A549 (cell line): ENCODE results near the gene CTBP2. TPM values are rescaled to one million over a fixed set of nuclear protein-coding genes. Genes with fewer than 3 reads are reported as not detected.

Experiments used
- ATAC-seq, 2 experiments: fragments of 200-7000 bp in 1 of 2; fragments of >200 bp in 1 of 2; cut with Nextera tagmentation in 1 of 2; cut with Tn5 transposase in 1 of 2; 3 replicates each; pipeline versions ENCODE4 v1.8.0 to v1.9.1; 2018 to 2020; ENCODE audit warnings: mild to moderate bottlenecking in 1 of 2, moderate library complexity in 1 of 2
- CTCF ChIA-PET: fragments of 300-600 bp; sonication (Branson Sonifier 250); formaldehyde crosslinking; extraction: SDS; loops from one replicate; lab custom pipeline; 2021; ENCODE audit warnings: antibody characterized with exemption, inconsistent platforms; lab: Yijun Ruan, JAX
- POLR2A ChIA-PET: fragments of 350-600 bp; formaldehyde crosslinking; extraction: SDS; loops from one replicate; lab custom pipeline; 2021; ENCODE audit warnings: antibody characterized with exemption, inconsistent platforms; lab: Yijun Ruan, JAX
- DNase-seq, 2 experiments: peaks; one replicate each; pipeline versions ENCODE4 v3.0.0 to v3.0.0-alpha.2; 2011 to 2016; ENCODE audit warnings: low read depth in 1 of 2, low spot score in 1 of 2
- FAIRE-seq: peaks from 2 replicates; lab custom pipeline; 2011; peaks lifted over from hg19 to GRCh38; lab: Jason Lieb, UNC
- H3K27ac ChIP-seq, 2 experiments: fragments of >200 bp; sonication (Bioruptor Twin); formaldehyde crosslinking; 3 replicates each; pipeline ENCODE4 v1.5.1; 2016 to 2017
- H3K4me1 ChIP-seq: fragments of >200 bp; sonication (Bioruptor Twin); formaldehyde crosslinking; 3 replicates; pipeline ENCODE4 v1.6.1; 2016
- H3K4me2 ChIP-seq: fragments of >200 bp; sonication (Bioruptor Twin); formaldehyde crosslinking; 3 replicates; pipeline ENCODE4 v1.6.1; 2016
- H3K4me3 ChIP-seq: fragments of >200 bp; sonication (Bioruptor Twin); formaldehyde crosslinking; 3 replicates; pipeline ENCODE4 v1.5.1; 2016
- H3K9me3 ChIP-seq: fragments of >200 bp; sonication (Bioruptor Twin); formaldehyde crosslinking; 3 replicates; pipeline ENCODE4 v1.6.1; 2016
- CBX2 ChIP-seq: fragments of 200-600 bp; sonication (generic); IDR thresholded peaks from 2 replicates; pipeline ENCODE4 v1.6.1; 2016; ENCODE audit warnings: low read depth, mild to moderate bottlenecking, borderline replicate concordance
- CBX8 ChIP-seq: fragments of 200-600 bp; sonication (generic); IDR thresholded peaks from 2 replicates; pipeline ENCODE4 v1.6.1; 2016
- CEBPB ChIP-seq, 2 experiments: fragments of >200 bp in 1 of 2; sonication (Bioruptor Twin) in 1 of 2; formaldehyde crosslinking in 1 of 2; IDR thresholded peaks; 2 replicates each; pipeline ENCODE4 v1.6.1; 2012 to 2016
- CHD2 ChIP-seq: fragments of 150-350 bp; IDR thresholded peaks from 2 replicates; pipeline ENCODE4 v1.6.1; 2014; ENCODE audit warnings: low read length; ENCODE audit not compliant: partially characterized antibody
- E2F6 ChIP-seq: IDR thresholded peaks from 2 replicates; pipeline ENCODE4 v1.6.1; 2012; ENCODE audit warnings: low read depth, borderline replicate concordance
- EHF ChIP-seq: fragments of 250-450 bp; sonication (Bioruptor Pico); IDR thresholded peaks from 2 replicates; pipeline ENCODE4 v1.5.0; 2020; ENCODE audit warnings: mild to moderate bottlenecking
- ESRRA ChIP-seq: fragments of 150-350 bp; IDR thresholded peaks from 2 replicates; pipeline ENCODE4 v1.6.1; 2014; ENCODE audit warnings: mild to moderate bottlenecking, low read length, borderline replicate concordance
- FOXS1 ChIP-seq: fragments of 250-450 bp; sonication (Bioruptor Pico); IDR thresholded peaks from 2 replicates; pipeline ENCODE4 v1.5.0; 2020; ENCODE audit warnings: mild to moderate bottlenecking, moderate library complexity
- HDAC2 ChIP-seq: fragments of 200-600 bp; sonication (generic); IDR thresholded peaks from 2 replicates; pipeline ENCODE4 v1.6.1; 2016
- HES2 ChIP-seq: fragments of >200 bp; sonication (Bioruptor Twin); formaldehyde crosslinking; IDR thresholded peaks from 2 replicates; pipeline ENCODE4 v1.6.1; 2016
- HEYL ChIP-seq: fragments of 250-450 bp; sonication (Bioruptor Pico); IDR thresholded peaks from 2 replicates; pipeline ENCODE4 v1.8.0; 2021; ENCODE audit warnings: mild to moderate bottlenecking, moderate library complexity
- JUNB ChIP-seq: fragments of >200 bp; sonication (Bioruptor Twin); formaldehyde crosslinking; IDR thresholded peaks from 2 replicates; pipeline ENCODE4 v1.6.1; 2016
- MAFK ChIP-seq: fragments of 450-650 bp; IDR thresholded peaks from 2 replicates; pipeline ENCODE4 v1.6.1; 2014; ENCODE audit not compliant: partially characterized antibody
- MAX ChIP-seq: IDR thresholded peaks from 2 replicates; pipeline ENCODE4 v1.6.1; 2012
- MAZ ChIP-seq: fragments of 150-350 bp; IDR thresholded peaks from 2 replicates; pipeline ENCODE4 v1.6.1; 2014; ENCODE audit warnings: antibody characterized with exemption, low read depth, low read length, borderline replicate concordance
- NR3C1 ChIP-seq: fragments of >200 bp; sonication (Bioruptor Twin); formaldehyde crosslinking; IDR thresholded peaks from 3 replicates; pipeline ENCODE4 v1.6.1; 2017
- RAD21 ChIP-seq, 2 experiments: fragments of >200 bp in 1 of 2; sonication (Bioruptor Twin) in 1 of 2; formaldehyde crosslinking in 1 of 2; IDR thresholded peaks in 1 of 2; conservative IDR thresholded peaks in 1 of 2; 2 replicates in 1 of 2; 3 replicates in 1 of 2; pipeline ENCODE4 v1.6.1; 2012 to 2018; ENCODE audit warnings: inconsistent platforms in 1 of 2
- SREBF2 ChIP-seq: fragments of 450-650 bp; IDR thresholded peaks from 2 replicates; pipeline ENCODE4 v1.6.1; 2014; ENCODE audit warnings: mild to moderate bottlenecking, moderate library complexity
- TFCP2L1 ChIP-seq: fragments of 250-450 bp; sonication (Bioruptor Pico); IDR thresholded peaks from 2 replicates; pipeline ENCODE4 v1.5.0; 2021; ENCODE audit warnings: mild to moderate bottlenecking
- USF2 ChIP-seq: fragments of 450-650 bp; IDR thresholded peaks from 2 replicates; pipeline ENCODE4 v1.6.1; 2014; ENCODE audit warnings: antibody characterized with exemption
- ZC3H11A ChIP-seq: fragments of 450-650 bp; IDR thresholded peaks from 2 replicates; pipeline ENCODE4 v1.6.1; 2014; ENCODE audit warnings: antibody characterized with exemption, mild to moderate bottlenecking
- ZSCAN20 ChIP-seq: fragments of 250-450 bp; sonication (Bioruptor Pico); IDR thresholded peaks from 2 replicates; pipeline ENCODE4 v1.8.0; 2022; ENCODE audit warnings: mild to moderate bottlenecking, moderate library complexity
- WGBS: methylation state at CpG from one replicate; pipeline ENCODE4 v1.1.6; 2017; ENCODE audit errors: missing lambda C conversion rate; 5-methylcytosine and 5-hydroxymethylcytosine counted together
- polyA plus RNA-seq, 4 experiments: library from polyadenylated mRNA; depleted of rRNA in 3 of 4; stranded (reverse); fragments of >200 nt; fragmentation: RNase III in 1 of 4; extraction: RNeasy Plus Mini Kit Qiagen cat#74134 plus additional on column Dnase treatment in 1 of 4; gene quantifications; 2 replicates in 3 of 4; 3 replicates in 1 of 4; pipeline ENCODE4 v1.2.3, GENCODE V29; 2011 to 2017
- TF ChIP-seq, protein P1 (sequence below): fragments of >200 bp; sonication (Bioruptor Twin); formaldehyde crosslinking; IDR thresholded peaks from 3 replicates; pipeline ENCODE4 v1.5.1; 2016
- TF ChIP-seq, protein P2 (sequence below): fragments of 250-450 bp; sonication (Bioruptor Pico); IDR thresholded peaks from 2 replicates; pipeline ENCODE4 v1.5.0; 2021; ENCODE audit warnings: mild to moderate bottlenecking, moderate library complexity, borderline replicate concordance
- TF ChIP-seq, protein P3 (sequence below): fragments of 250-450 bp; sonication (Bioruptor Pico); IDR thresholded peaks from 2 replicates; pipeline ENCODE4 v1.5.0; 2020; ENCODE audit warnings: low read depth, mild to moderate bottlenecking, moderate library complexity
- TF ChIP-seq, protein P4 (sequence below): fragments of 150-350 bp; IDR thresholded peaks from 2 replicates; pipeline ENCODE4 v1.6.1; 2014; ENCODE audit warnings: low read depth, mild to moderate bottlenecking, low read length

CTBP2 gene
- polyA plus RNA-seq, 2 of the 4 experiments (the other 2 are of a cell fraction): 74.9 to 78.9 TPM

- FAIRE-seq (no peak), ATAC-seq (no peak), DNase-seq (no peak)
- Histone ChIP-seq H3K4me2 (no peak overlapping the region), H3K9me3 (peaks cover 16% of the 10 kb centered on the region; the same call in 2 of the 3 replicates), H3K4me3 (no peak overlapping the region), H3K27ac (no peak overlapping the region), H3K4me1 (peaks cover 23% of the 10 kb centered on the region)
- ChIA-PET CTCF (interaction anchor here (0.6 to 1.2 kb wide), 2 partner anchors 8 to 169 kb away, joined by 3 to 5 read pairs; no protein-coding TSS in a partner anchor), POLR2A (no interaction called here)
- TF ChIP-seq CEBPB (IDR thresholded peaks at IDR 0.05): no peak
- no peak for TF ChIP-seq CHD2
- TF ChIP-seq, protein P1, sequence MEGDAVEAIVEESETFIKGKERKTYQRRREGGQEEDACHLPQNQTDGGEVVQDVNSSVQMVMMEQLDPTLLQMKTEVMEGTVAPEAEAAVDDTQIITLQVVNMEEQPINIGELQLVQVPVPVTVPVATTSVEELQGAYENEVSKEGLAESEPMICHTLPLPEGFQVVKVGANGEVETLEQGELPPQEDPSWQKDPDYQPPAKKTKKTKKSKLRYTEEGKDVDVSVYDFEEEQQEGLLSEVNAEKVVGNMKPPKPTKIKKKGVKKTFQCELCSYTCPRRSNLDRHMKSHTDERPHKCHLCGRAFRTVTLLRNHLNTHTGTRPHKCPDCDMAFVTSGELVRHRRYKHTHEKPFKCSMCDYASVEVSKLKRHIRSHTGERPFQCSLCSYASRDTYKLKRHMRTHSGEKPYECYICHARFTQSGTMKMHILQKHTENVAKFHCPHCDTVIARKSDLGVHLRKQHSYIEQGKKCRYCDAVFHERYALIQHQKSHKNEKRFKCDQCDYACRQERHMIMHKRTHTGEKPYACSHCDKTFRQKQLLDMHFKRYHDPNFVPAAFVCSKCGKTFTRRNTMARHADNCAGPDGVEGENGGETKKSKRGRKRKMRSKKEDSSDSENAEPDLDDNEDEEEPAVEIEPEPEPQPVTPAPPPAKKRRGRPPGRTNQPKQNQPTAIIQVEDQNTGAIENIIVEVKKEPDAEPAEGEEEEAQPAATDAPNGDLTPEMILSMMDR: no peak
- WGBS: 94% methylated on average over 10 of the region's 10 CpGs
These were observed 53.0 kb downstream of the CTBP2 start for GRCh38 chr10:125107166-125107949.

- Histone ChIP-seq H3K9me3 (peaks cover 16% of the 10 kb centered on the region; the same call in 2 of the 3 replicates), H3K27ac (no peak overlapping the region), H3K4me2 (no peak overlapping the region), H3K4me3 (no peak overlapping the region), H3K4me1 (peaks cover 29% of the 10 kb centered on the region)
- ATAC-seq (no peak), DNase-seq (no peak), FAIRE-seq (no peak)
- POLR2A ChIA-PET: no interaction called here
- TF ChIP-seq, protein P2, sequence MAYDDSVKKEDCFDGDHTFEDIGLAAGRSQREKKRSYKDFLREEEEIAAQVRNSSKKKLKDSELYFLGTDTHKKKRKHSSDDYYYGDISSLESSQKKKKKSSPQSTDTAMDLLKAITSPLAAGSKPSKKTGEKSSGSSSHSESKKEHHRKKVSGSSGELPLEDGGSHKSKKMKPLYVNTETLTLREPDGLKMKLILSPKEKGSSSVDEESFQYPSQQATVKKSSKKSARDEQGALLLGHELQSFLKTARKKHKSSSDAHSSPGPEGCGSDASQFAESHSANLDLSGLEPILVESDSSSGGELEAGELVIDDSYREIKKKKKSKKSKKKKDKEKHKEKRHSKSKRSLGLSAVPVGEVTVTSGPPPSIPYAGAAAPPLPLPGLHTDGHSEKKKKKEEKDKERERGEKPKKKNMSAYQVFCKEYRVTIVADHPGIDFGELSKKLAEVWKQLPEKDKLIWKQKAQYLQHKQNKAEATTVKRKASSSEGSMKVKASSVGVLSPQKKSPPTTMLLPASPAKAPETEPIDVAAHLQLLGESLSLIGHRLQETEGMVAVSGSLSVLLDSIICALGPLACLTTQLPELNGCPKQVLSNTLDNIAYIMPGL (CRISPR knock-in tag): no peak
- TF ChIP-seq ZSCAN20 (CRISPR knock-in tag) (no peak), CBX8 (no peak), ESRRA (no peak), USF2 (no peak), NR3C1 (no peak), MAX (no peak), HES2 (no peak), HEYL (CRISPR knock-in tag) (no peak), MAFK (no peak), RAD21 (conservative IDR thresholded peaks at IDR 0.05 in 1 of 2, IDR thresholded peaks at IDR 0.05 in 1 of 2) (no peak), E2F6 (no peak)
- WGBS: 96% methylated on average over 7 of the region's 9 CpGs
- CTCF ChIA-PET: interaction anchor here (0.6 kb wide), 1 partner anchor 170 kb away, joined by 3 read pairs; no protein-coding TSS in a partner anchor
These were observed 53.8 kb downstream of the CTBP2 start for GRCh38 chr10:125106586-125106985.

DNA sequence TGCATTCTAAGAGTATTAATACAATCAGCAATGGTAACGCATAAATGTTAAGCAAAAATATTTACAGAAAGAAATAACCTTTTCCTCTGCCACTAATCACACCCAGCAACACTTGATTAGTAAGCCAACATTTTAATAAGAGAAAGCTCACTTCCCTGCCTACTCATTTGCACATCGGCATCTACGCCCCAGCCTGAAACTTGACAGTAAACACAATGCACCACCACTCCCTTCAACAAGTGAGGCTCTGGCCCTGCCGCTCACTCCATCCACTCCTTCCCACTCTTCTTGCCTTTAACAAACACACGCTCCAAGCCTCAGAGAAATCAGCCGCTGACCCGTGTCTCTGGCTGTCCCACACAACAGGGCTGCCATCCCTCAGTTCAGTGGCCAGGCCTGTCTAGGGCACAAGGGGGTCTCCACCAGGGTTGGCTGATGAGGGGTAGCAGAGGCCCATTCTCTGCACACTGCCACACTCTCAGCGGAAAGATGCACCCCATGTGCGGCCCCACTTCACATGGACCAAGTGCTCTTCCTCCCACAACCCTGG, 54.6 kb downstream of the CTBP2 start:
- no peak overlapping the region for H3K4me2 ChIP-seq
- H3K27ac ChIP-seq: no peak overlapping the region
- no peak for FAIRE-seq
- no peak for DNase-seq
- 93% methylated on average over 9 of the region's 9 CpGs for WGBS
- H3K9me3 ChIP-seq: peaks cover 16% of the 10 kb centered on the region; the same call in 2 of the 3 replicates
- TF ChIP-seq EHF (CRISPR knock-in tag): no peak
- no peak for TF ChIP-seq FOXS1
- TF ChIP-seq MAZ: no peak
- TF ChIP-seq, protein P3, sequence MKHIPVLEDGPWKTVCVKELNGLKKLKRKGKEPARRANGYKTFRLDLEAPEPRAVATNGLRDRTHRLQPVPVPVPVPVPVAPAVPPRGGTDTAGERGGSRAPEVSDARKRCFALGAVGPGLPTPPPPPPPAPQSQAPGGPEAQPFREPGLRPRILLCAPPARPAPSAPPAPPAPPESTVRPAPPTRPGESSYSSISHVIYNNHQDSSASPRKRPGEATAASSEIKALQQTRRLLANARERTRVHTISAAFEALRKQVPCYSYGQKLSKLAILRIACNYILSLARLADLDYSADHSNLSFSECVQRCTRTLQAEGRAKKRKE (CRISPR knock-in tag): no peak
- no peak for TF ChIP-seq ZC3H11A
- TF ChIP-seq SREBF2: no peak
- TF ChIP-seq JUNB: no peak
- TF ChIP-seq CBX2: no peak
- TF ChIP-seq HEYL (CRISPR knock-in tag): no peak
- TF ChIP-seq TFCP2L1: no peak
- no peak for TF ChIP-seq HDAC2
- TF ChIP-seq, protein P4, sequence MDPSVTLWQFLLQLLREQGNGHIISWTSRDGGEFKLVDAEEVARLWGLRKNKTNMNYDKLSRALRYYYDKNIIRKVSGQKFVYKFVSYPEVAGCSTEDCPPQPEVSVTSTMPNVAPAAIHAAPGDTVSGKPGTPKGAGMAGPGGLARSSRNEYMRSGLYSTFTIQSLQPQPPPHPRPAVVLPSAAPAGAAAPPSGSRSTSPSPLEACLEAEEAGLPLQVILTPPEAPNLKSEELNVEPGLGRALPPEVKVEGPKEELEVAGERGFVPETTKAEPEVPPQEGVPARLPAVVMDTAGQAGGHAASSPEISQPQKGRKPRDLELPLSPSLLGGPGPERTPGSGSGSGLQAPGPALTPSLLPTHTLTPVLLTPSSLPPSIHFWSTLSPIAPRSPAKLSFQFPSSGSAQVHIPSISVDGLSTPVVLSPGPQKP: no peak
- no peak overlapping the region for H3K4me3 ChIP-seq
- POLR2A ChIA-PET: interaction anchor here (0.9 kb wide), 1 partner anchor 9 kb away, joined by 3 read pairs; no protein-coding TSS in a partner anchor
- peaks cover 24% of the 10 kb centered on the region for H3K4me1 ChIP-seq
- CTCF ChIA-PET: no interaction called here
- ATAC-seq: no peak
